Measurements from ENCODE around the gene CAB39L.
A peak's percentile ranks its signal among the peaks of the same experiment; 100 is the strongest.
"Not testable (repeated sequence)": the region's sequence is repeated elsewhere in the genome, so short reads cannot be mapped to it uniquely, and the experiment has no call there.

Gene CAB39L

DNA sequence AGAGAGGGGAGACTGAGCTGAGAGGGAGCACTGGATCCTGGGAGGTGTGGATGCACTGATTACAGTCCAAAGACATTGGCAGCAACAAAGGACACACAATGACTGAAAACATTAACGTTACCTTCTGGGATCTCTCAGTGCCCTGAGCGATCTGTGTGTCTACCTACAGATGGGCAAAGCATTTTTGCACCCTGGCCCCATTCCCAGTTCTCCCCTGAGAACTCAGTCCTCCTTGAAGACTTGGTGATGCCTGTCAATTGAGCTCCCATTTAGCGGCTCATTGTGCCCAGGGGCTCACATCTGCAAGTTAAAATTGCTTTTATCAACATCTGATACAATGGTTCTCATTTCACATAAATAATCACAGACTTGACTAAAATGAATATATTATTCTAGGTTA is 133.6 kb downstream of the CAB39L start:
- DNase-seq (ENCODE audit: low spot score): no peak

DNA sequence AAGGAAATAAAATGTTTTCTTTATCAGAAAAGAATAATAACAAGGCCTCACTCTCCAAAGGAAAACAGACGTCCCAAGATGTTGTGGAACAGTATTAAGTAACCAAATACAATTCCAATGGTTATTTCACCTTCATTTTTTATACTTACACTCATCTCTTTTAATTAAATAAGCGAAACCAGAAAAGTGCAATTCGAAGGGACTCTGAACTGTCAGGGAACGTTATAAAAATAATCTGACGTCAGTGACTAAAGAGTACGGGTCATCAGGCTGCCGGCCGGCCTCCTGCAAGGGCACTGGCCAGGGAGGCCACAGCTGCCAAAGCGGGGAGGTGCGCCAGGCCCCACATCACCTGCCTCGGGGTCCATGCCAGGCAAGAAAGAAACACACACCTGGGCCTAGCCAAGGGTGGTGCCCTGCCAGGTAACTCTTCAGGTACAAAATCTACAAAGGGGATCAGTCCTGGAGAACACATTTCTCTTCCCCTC is 134.9 kb downstream of the CAB39L start:
- no peak for DNase-seq (ENCODE audit: low spot score)

DNA sequence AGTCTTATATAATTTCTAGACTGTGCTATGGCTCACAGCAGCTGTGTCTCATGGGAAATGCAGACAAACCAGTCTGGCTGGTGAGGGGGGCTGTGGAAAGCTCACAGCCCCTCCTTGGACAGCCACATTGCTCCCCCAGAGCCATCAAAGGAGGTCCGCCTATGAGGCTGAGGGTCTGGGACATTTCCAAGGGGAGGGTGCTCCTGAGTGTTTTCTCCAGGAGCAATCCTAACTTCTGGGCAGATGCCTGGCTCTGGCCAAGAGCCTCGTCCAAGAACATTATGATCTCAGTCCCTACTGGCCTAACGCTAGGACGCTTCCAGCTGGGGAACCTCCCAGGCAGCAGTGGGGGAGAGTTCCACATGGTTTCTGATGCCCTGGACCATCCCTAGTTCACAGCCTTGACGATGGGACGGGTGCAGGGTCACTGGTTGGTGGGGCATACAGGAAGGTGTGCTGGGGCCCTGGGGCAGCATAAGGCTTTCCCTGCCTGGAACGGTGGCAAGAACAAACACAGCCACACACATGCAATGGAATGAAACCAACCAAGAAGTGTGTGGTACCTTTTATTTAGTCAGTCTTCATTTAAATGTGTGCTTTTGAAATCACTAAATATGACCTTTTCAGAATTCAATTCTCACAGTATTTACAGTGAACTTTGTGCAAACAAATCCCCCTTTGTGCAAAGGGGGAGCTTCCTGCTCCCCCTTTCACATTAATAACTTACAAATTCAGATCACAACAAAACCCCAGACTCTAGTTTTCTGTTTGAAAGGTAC is 135.6 kb downstream of the CAB39L start:
- peak; percentile 79 for DNase-seq (ENCODE audit: low spot score)

DNA sequence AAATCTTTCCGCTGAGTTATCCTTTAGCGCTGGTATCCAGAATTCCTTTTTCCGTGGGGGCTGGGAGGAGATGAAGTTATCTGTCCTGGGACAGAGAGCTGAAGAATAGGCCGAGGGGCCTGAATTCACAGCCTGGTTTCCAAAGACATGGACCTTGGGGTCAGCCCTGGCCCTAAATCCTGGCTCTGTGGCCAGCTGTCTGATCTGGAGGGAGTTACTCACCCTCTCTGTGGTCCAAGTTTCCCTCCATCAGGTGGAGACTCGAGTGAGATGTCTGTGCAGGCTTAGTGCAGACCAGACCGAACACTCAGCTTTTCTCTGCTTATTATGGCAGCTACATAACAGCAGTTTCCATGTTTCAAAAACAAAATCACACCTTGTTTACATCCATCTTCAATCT is 136.5 kb downstream of the CAB39L start:
- no peak for DNase-seq (ENCODE audit: low spot score)

DNA sequence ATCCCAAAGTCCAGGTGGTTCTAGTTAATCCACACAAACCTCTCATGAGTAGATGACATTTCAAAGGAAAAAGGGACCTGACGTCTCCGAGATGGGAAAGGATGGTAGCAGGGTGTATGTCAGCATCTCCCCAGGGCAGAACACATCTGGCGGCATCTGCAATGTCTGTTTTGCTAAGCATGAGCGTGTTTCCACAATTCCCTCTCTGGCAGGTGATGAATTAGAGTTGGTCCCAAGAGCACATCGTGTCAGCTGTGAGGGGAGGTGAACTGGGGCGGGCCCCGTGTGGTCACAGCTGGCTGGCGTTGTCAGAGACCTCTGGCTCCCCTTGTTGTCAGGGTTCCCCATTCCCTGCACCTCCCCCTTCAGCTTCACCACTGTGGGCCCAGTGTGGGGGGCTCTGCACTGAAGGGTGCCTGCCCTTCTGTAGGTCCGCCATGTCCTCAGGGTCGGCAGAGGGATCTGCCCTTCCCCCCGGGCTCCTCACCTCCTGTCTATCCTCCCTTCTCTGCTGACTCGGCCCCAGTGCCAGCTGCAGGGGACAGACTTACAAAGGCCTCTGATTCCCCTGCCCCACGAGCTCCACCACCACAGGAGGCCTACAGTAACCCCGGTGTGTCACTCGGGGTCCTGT is 138.0 kb downstream of the CAB39L start:
- DNase-seq (ENCODE audit: low spot score): no peak

DNA sequence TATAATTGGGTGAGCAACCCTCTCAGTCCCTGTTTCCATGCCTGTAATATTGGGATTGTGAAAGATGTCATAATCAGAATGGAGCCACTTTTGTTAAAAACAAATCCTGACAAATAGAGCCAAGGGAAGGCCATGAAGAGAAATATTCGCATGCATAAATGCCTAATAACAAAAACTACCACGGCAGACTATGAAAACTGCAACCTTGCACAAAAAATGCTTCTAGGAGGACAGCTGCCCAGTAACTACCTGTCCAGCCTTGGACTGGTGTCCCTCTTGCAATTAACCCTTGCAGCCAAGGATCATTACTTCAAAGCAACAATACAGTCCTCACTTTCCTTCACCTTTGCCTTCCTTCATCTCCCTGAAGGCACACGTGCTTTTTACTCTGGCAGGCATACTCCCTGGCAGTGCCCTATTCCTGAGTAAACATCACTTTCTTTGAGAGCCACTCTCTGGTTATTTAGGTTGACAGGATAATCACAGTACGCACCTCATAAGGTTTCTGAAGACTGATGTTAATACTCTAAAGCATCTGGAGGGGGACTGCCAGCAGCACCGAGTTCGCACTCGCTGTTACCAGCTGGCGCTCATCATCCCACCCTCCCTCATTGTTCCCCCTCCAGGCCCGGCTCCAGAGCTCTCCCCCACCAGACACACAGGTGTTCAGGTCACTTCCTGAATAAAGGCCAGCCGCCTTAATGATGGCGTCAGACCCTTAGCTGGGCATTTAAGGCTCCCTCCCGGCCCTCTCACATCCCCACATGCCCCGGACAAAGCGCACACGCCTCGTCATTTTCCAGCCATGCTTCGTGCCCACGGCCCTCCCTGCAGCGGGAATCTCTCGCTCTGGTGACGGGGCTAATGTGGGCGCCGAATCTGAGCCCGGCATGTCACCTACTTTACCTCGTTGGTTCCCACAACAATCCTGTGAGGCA is 138.8 kb downstream of the CAB39L start:
- no peak for DNase-seq (ENCODE audit: low spot score)

DNA sequence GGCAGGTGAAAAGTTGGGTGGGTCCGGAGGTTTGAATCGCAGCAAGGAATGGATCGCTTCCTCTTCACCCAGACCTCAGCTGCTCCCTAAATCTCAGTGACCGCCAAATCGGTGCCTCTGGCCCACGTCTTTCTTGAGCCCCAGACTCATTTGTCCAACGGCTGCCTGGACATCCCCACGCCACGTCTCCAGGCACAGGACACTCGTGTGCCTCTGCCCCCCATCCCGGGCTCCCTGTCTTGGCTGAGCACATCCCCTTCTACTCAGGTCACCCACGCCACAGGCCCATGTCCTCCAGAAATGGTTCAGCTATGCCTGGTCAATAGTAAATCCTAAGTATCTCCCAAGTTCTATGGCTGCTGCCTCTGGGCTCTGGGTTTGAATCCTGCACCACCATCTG is 139.5 kb downstream of the CAB39L start:
- DNase-seq (ENCODE audit: low spot score): no peak

DNA sequence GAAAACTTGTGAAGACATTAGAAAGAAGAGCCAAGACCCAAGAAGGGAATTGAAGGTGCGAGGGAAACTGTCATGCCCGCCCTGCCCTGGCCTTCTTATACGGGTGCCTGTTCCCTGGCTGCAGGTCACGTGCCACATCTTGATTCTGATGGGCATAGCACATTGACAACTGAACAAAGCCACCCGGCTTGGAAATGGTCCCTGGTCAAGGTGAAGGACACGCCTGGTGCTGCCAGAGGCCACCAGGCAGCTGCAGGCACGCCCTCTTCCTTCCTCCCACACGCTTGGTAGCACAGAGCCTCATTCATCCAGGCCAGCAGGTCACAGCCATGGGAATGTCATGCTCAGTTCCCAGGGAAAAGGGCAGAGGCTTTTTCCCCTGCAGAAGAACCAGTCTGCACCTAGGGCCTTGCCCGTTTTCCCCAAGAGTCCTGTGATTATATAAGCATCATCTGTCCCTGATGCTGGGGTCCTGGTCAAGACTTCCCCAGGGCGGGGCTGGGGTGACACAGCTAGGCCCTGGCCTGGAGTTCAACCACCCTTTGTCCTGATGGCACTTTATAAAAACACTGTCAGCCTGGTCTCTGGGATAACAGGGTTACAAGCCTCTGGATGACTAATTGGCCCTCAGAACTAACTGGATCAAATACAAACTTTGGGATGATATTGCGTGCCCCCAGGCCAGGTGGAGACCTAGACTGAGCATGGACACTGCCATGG is 140.2 kb downstream of the CAB39L start:
- peak; percentile 63 for DNase-seq (ENCODE audit: low spot score)

DNA sequence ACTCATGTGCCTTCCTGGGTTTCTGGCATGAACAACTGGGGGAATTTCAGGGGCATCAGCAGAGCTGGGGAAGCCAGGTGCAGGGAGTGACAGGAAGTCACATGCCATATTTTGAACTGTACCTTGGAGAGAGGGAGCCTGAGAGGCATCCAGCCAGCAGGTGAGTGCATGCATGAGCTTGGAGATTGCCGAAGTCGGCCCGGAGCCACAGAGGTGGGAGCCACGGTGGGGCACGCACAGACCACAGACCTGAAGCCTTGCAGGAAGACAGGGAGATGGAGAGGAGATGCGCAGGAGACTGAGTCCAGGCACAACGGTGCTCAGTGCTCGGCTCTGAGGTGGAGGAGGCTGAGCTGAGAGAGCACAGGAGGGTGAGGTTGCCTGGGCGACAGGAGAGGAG is 141.0 kb downstream of the CAB39L start:
- no peak for DNase-seq (ENCODE audit: low spot score)

DNA sequence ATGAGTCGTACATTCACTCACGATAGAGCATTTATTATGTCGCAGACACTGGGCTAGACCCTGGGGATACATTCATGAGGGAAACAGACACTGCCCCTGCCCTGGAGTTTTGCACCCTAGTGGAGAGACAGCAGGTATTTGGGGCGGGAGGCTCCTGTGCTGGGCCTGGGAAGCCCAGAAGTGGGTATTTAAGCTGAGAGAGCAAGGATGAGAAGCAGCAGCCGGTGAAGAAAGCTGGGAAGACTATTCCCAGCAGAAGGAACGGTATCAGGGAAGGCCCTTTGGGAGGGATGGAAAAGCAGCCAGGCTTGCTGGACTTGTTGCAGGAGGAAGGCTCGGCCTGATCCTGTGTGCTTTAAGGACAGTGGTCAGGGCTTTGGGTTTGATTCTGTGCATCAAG is 141.6 kb downstream of the CAB39L start:
- no peak for DNase-seq (ENCODE audit: low spot score)

DNA sequence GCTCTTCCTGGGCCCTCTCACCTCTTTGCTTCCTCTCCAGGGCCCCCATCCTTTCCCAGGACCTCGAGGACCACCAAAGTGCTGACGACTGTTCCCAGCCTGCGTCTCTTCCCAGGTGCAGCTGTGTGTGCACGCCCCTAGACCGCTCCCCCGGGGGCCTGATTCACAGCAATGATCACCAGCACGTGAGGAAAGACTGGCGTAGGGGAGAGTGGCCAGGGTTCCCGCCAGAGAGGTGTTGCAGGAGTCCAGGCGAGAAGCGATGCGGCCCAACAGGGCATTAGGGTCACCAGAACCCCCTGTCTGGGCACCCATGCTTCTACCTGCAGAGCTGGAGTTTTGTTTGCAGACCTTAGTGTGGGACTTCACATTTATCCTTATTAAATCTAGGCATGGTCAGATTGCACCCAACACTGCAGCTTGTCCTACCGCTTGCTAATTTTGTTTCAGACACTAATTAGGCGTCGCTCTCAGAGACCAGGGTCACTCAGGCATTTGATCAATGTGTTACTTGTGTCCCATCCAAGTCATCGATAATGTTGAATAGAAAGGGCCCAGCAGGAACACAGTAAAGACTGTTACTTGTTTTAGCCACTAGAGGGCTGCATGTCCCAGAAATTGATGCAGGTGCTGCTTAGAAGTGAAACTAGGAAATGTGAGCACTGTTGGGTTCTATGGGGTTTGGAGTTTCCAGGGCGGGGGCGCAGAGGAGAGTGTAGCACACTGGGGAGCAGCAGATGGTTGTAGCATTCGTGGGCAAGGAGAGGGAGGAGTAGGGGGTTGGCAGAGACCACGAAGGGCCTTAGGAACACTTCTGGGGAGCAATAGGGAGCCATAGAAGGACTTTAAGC is 142.9 kb downstream of the CAB39L start:
- DNase-seq (ENCODE audit: low spot score): peak; percentile 90

DNA sequence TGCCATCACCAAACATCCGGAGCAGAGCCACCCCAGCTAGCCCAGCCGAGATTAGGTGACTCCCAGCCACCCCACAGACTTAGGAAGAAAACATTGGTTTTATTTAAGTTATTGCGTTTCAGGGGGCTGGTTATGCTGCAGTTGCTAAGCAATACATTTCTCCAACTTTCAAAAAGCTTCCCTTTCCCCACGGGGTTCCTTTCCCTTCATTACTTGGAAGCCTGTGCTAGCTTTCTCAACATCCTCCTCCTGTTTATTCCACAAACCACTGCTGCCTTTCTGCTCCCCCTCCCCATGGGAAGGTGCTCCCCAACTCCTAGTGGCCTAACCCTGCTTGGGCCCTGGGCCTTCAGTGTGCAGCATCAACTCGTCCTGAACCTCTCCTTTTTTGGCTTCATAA is 143.6 kb downstream of the CAB39L start:
- DNase-seq (ENCODE audit: low spot score): no peak

DNA sequence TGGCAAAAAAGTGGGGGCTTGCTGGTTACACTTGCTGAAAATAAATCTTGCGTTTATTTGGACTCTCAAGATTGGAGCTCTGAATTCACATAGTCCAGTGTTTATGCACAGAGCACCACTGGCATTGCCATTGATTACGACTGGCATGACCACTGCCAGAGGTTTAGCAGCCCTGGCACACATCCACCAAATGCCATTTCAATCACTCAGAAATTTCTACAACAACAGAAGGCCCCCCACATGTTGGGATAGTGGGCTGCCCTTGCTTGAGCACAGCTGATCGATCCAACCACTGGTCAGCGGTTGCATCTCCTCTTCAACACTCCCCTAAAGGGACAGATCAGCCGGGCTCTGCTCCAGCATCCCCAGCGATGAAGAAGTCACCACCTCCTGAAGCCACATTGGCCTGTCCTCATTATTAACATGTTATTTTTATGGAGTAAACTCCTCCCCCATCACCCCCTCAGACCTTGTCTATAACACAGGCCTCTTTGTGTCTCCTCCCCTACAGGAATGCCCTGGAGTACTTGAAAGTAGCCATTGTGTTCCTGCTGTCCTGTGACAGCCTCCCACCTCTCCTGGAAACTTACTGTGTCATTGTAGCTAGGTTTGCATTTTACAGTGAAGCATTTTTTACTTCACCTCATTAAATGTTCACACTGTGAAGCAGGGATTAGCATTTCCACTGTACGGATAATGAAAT is 144.8 kb downstream of the CAB39L start:
- DNase-seq (ENCODE audit: low spot score): no peak

DNA sequence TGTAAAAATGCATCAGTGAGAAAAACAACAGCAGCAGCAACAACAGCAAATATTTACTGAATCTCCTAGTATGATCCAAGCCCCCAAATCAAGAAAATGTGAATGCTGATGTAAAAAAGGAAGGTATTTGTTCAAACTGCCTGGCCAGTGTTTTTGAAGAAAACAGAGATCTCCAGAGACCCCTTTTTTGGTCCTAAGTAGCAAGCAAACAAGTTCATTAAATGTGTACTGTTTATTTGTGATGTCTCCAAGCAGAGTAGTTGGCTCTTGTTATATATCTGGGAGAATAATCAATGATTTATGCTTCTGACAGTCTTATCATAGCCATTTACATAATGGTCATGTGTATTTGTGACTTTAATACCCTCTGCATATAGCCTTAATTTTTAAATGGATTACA is 145.4 kb downstream of the CAB39L start:
- DNase-seq (ENCODE audit: low spot score): no peak

DNA sequence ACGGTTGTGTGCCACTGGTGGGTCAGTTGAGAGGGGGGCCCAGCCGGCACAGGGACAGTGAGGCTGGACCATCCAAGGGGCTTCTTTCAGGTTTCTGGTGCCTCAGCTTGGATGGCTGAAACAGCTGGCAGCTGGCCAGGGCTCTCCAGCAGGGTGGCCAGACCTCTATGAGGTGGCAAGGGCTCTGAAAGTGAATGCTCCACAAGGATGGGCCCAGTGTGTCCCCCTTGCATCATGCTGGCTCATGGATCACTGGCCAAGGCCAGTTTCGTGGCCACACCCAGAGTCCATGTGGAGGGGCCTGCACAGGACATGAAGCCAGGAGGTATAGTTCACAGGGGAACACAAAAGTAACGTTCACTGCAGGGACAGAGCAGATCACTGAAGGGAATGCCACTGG is 146.5 kb downstream of the CAB39L start:
- DNase-seq (ENCODE audit: low spot score): no peak

DNA sequence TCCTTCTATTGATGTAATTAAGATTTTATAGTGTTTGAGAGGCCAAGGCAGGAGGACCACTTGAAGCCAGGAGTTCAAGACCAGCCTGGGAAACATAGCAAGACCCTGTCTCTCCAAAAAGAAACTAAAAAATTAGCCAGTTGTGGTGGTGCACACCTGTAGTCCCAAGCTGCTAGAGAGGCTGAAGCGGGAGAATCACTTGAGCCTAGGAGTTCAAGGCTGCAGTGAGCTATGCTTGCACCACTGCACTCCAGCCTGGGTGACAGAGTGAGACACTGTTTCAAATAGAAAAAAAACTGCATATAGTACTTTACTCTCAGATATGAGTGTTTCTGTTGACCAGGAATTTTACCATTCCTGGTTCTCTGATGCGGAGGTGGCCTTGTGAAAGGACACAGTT is 147.2 kb downstream of the CAB39L start:
- DNase-seq (ENCODE audit: low spot score): no peak

DNA sequence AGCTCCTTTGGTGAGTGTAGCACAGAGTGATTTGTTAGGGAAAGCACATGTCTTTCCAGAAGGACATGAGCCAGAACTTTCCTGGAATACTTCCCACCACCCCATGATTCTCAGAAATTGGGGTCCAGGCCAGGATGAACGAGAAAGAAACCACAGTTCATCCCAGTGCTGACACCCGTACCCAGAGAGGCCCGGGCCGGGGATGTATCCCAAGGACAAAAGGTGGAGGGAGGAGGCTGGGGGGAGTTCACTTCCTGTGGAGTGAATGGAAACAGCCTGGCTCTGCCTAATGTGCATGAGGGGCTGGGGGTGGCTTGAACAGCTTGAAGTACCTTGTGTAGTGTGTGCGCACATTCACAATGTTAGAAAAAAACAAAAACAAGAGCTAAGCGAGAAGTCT is 148.6 kb downstream of the CAB39L start:
- DNase-seq (ENCODE audit: low spot score): no peak

DNA sequence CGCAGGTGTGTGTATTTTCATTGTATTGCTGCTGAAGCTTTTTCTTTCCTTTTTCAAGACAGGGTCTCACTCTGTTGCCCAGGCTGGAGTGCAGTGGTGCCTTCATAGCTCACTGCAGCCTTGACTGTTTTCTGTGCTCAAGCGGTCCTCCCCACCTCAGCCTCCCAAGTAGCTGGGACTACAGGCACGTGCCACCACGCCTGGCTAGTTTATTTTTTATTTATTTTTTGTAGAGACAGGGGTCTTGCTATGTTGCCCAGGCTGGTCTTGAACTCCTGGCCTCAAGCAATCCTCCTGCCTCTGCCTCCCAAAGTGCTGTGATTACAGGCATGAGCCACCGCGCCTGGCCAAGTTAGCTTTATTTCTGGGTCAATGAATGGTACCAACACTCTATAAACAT is 149.1 kb downstream of the CAB39L start:
- not testable (repeated sequence) for DNase-seq (ENCODE audit: low spot score)

DNA sequence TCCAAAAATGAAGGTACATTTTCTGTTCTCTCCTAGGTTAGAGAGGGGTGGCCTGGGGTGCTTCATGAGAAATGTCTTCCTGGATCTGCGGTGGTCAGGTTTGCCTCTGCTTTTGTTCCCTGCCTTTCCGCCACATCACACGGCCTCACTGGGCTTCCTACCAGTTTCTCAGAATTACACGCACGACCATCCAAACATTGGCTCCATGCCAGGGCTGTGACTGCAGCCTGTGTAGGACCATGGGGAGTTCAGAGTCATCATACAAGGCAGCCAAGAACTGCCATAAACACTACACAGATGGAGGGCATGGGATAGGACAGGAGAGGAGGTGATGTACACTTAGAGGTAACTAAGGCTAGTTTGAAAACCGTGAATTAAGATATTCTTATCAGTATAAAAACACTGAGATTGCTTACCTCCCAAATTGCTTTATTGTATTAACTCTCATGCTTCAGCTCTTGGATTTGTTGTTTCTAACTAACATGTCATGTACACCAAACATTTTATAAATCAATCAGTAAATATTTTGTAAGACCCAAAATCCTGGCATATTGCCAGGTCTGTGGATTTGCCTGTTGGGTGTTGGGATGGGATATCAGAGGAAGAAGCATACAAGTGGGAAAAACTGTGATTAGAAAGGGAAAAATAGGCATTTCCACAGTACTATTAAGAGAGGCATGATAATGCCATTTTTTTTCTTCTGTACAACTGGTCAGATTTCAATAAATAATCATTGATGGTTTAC is 150.9 kb downstream of the CAB39L start:
- DNase-seq (ENCODE audit: low spot score): peak; percentile 75

DNA sequence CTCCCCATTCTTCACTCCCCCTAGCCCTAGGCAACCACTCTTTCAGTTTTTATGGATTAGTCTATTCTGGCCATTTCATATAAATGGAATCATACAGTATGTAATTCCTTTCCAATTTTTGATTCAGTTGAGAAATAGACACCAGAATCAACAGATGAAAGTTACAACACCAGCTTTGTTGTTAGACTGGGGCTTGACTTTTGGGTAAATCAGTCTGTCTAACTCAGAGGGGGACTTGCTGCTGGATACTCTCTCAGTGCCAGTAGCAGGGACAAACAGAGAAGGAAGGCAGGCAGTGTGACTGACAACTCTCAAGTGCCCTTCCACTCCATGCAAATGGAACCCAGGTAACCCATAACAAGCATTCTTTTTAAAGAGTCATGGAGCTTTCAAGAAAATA is 155.4 kb downstream of the CAB39L start:
- no peak for DNase-seq (ENCODE audit: low spot score)
